Astrocyte (in vitro differentiated cells and primary cell): Measurements from ENCODE around the gene LRRC45. TPM values are rescaled to one million over a fixed set of nuclear protein-coding genes. Genes with fewer than 3 reads are reported as not detected.

ENCODE experiments used
- DNase-seq: peaks from one replicate; pipeline ENCODE4 v3.0.0-alpha.2; 2010; ENCODE audit warnings: low read depth
- FAIRE-seq: peaks from 2 replicates; lab custom pipeline; 2011; peaks lifted over from hg19 to GRCh38; lab: Jason Lieb, UNC
- H2AFZ ChIP-seq: 2 replicates; pipeline ENCODE4 v1.6.0; 2012; ENCODE audit warnings: low read depth, low read length, inconsistent platforms
- H3K27ac ChIP-seq: 2 replicates; pipeline ENCODE4 v1.5.1; 2011; ENCODE audit warnings: low read depth, low read length, inconsistent platforms
- H3K27me3 ChIP-seq: 2 replicates; pipeline ENCODE4 v1.6.0; 2011; ENCODE audit warnings: low read length, inconsistent platforms; ENCODE audit not compliant: insufficient read depth
- H3K36me3 ChIP-seq: 2 replicates; pipeline ENCODE4 v1.5.1; 2011; ENCODE audit warnings: low read length, inconsistent platforms; ENCODE audit not compliant: insufficient read depth
- H3K4me1 ChIP-seq: 2 replicates; pipeline ENCODE4 v1.5.1; 2011; ENCODE audit warnings: low read length, inconsistent platforms; ENCODE audit not compliant: insufficient read depth
- H3K4me2 ChIP-seq: 2 replicates; pipeline ENCODE4 v1.6.0; 2012; ENCODE audit warnings: low read length, inconsistent platforms
- H3K4me3 ChIP-seq: 2 replicates; pipeline ENCODE4 v1.5.1; 2011; ENCODE audit warnings: low read depth, mild to moderate bottlenecking, low read length, inconsistent platforms; ENCODE audit not compliant: insufficient read depth
- H3K79me2 ChIP-seq: 2 replicates; pipeline ENCODE4 v1.6.0; 2012; ENCODE audit warnings: mild to moderate bottlenecking, low read length, inconsistent platforms; ENCODE audit not compliant: insufficient read depth
- H3K9ac ChIP-seq: 2 replicates; pipeline ENCODE4 v1.6.0; 2012; ENCODE audit warnings: mild to moderate bottlenecking, low read length, inconsistent platforms
- H3K9me3 ChIP-seq: 2 replicates; pipeline ENCODE4 v1.5.1; 2012; ENCODE audit warnings: low read depth, mild to moderate bottlenecking, low read length, inconsistent platforms; ENCODE audit not compliant: insufficient read depth
- H4K20me1 ChIP-seq: 2 replicates; pipeline ENCODE4 v1.6.0; 2012; ENCODE audit warnings: low read length, inconsistent platforms; ENCODE audit not compliant: insufficient read depth
- H3K27ac Mint-ChIP-seq: one replicate; pipeline ENCODE4 v1.8.0; 2021; ENCODE audit warnings: mild to moderate bottlenecking, mixed read lengths; ENCODE audit not compliant: unreplicated experiment
- H3K27me3 Mint-ChIP-seq: one replicate; pipeline ENCODE4 v1.8.0; 2021; ENCODE audit warnings: low read depth, mixed read lengths; ENCODE audit not compliant: unreplicated experiment
- H3K36me3 Mint-ChIP-seq: one replicate; pipeline ENCODE4 v1.8.0; 2021; ENCODE audit warnings: low read depth, mixed read lengths; ENCODE audit not compliant: unreplicated experiment
- H3K4me1 Mint-ChIP-seq: one replicate; pipeline ENCODE4 v1.8.0; 2021; ENCODE audit warnings: low read depth, mixed read lengths; ENCODE audit not compliant: unreplicated experiment
- H3K4me3 Mint-ChIP-seq: one replicate; pipeline ENCODE4 v1.8.0; 2021; ENCODE audit warnings: mild to moderate bottlenecking, moderate library complexity, mixed read lengths; ENCODE audit not compliant: unreplicated experiment
- H3K9me3 Mint-ChIP-seq: one replicate; pipeline ENCODE4 v1.8.0; 2021; ENCODE audit warnings: mild to moderate bottlenecking, mixed read lengths; ENCODE audit not compliant: unreplicated experiment
- EZH2 ChIP-seq: IDR thresholded peaks from 2 replicates; pipeline ENCODE4 v1.6.1; 2012; ENCODE audit warnings: mild to moderate bottlenecking, low read length, inconsistent platforms; ENCODE audit not compliant: insufficient read depth
- total RNA-seq: library from RNA; stranded (reverse); gene quantifications from 2 replicates; pipeline ENCODE4 v1.2.1, GENCODE V29; 2021
- TF ChIP-seq, protein P1 (sequence below): IDR thresholded peaks from 2 replicates; pipeline ENCODE4 v1.5.1; 2011; ENCODE audit warnings: low read depth, mild to moderate bottlenecking, inconsistent platforms, low read length, moderate library complexity; ENCODE audit not compliant: insufficient read depth

Gene LRRC45
- total RNA-seq, 1 donor from 2014 or later: 6.6 TPM

DNA sequence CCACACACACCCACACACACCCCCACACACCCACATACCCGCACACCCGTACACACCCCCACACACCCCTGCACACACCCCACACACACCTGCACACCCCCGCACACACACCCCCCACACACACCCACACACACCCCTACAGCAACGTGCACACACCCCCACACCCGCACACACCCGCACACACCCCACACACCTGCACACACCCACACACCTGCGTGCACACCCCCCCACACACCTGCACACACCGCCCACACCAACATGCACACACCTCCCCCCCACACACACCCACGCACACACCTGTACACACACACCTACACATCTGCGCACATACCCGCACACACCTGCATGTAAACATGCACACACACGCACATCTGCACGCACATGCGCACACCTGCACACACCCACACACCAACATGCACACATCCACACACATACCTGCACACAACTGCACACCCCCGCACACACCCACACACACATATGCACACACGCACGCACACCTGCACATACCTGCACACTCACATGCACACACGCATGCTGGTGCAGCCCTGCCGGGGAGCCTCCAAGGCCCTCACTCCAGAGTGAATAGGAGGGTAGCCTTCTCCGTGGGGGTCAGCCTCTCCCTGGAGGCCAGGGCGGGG is 38.2 kb upstream of the LRRC45 start:
- peaks cover 5% of the 10 kb centered on the region for H3K4me1 Mint-ChIP-seq
- H3K27ac ChIP-seq: no peak overlapping the region
- H3K9me3 Mint-ChIP-seq: no peaks in the 10 kb centered on the region
- no peak overlapping the region for H3K4me2 ChIP-seq
- peaks cover 18% of the 10 kb centered on the region for H3K36me3 Mint-ChIP-seq
- no peaks in the 10 kb centered on the region for H3K9me3 ChIP-seq
- H3K36me3 ChIP-seq: peaks cover 14% of the 10 kb centered on the region
- no peak overlapping the region for H3K4me3 ChIP-seq
- no peak overlapping the region for H3K4me3 Mint-ChIP-seq
- no peak overlapping the region for H2AFZ ChIP-seq
- H3K79me2 ChIP-seq: no peaks in the 10 kb centered on the region
- H4K20me1 ChIP-seq: peaks cover 24% of the 10 kb centered on the region
- H3K4me1 ChIP-seq: no peaks in the 10 kb centered on the region
- no peak overlapping the region for H3K9ac ChIP-seq
- DNase-seq (no peak), FAIRE-seq (no peak)
- no peak overlapping the region for H3K27ac Mint-ChIP-seq
- H3K27me3 Mint-ChIP-seq: no peaks in the 10 kb centered on the region
- TF ChIP-seq EZH2: no peak
- TF ChIP-seq, protein P1, sequence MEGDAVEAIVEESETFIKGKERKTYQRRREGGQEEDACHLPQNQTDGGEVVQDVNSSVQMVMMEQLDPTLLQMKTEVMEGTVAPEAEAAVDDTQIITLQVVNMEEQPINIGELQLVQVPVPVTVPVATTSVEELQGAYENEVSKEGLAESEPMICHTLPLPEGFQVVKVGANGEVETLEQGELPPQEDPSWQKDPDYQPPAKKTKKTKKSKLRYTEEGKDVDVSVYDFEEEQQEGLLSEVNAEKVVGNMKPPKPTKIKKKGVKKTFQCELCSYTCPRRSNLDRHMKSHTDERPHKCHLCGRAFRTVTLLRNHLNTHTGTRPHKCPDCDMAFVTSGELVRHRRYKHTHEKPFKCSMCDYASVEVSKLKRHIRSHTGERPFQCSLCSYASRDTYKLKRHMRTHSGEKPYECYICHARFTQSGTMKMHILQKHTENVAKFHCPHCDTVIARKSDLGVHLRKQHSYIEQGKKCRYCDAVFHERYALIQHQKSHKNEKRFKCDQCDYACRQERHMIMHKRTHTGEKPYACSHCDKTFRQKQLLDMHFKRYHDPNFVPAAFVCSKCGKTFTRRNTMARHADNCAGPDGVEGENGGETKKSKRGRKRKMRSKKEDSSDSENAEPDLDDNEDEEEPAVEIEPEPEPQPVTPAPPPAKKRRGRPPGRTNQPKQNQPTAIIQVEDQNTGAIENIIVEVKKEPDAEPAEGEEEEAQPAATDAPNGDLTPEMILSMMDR: no peak
- no peaks in the 10 kb centered on the region for H3K27me3 ChIP-seq

DNA sequence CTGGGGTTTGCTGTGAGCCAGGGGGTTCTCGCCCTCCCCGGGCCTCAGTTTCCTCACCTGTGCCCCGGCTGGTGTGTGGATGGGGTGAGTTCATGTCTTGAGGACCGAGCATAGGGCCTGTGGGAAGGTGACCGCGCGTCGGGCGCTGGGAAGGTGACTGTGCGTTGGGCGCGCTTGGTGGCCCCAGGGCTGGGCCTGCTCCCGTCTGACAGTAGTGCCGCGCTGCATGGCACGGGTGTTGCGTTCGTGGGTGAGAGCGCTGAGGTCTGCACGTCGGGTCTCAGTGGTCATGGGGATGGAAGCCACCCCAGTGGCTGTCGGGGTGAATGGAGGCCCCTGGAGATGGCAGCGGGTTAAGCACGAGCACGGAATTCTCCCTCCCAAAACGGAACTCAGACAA is 36.5 kb upstream of the LRRC45 start:
- H3K9me3 ChIP-seq: no peaks in the 10 kb centered on the region
- peaks cover 10% of the 10 kb centered on the region for H3K36me3 ChIP-seq
- H3K27me3 ChIP-seq: no peaks in the 10 kb centered on the region
- H3K27ac ChIP-seq: no peak overlapping the region
- no peak for TF ChIP-seq EZH2
- TF ChIP-seq, protein P1: no peak
- no peak overlapping the region for H3K9ac ChIP-seq
- H3K27me3 Mint-ChIP-seq: no peaks in the 10 kb centered on the region
- H3K36me3 Mint-ChIP-seq: peaks cover 19% of the 10 kb centered on the region
- H3K9me3 Mint-ChIP-seq: peaks cover 5% of the 10 kb centered on the region
- H3K4me2 ChIP-seq: no peak overlapping the region
- no peaks in the 10 kb centered on the region for H3K79me2 ChIP-seq
- H2AFZ ChIP-seq: no peak overlapping the region
- peaks cover 35% of the 10 kb centered on the region for H4K20me1 ChIP-seq
- no peak overlapping the region for H3K4me3 Mint-ChIP-seq
- H3K27ac Mint-ChIP-seq: no peak overlapping the region
- FAIRE-seq: no peak
- H3K4me1 Mint-ChIP-seq: no peaks in the 10 kb centered on the region
- no peak overlapping the region for H3K4me3 ChIP-seq
- DNase-seq: no peak
- peaks cover 3% of the 10 kb centered on the region for H3K4me1 ChIP-seq

DNA sequence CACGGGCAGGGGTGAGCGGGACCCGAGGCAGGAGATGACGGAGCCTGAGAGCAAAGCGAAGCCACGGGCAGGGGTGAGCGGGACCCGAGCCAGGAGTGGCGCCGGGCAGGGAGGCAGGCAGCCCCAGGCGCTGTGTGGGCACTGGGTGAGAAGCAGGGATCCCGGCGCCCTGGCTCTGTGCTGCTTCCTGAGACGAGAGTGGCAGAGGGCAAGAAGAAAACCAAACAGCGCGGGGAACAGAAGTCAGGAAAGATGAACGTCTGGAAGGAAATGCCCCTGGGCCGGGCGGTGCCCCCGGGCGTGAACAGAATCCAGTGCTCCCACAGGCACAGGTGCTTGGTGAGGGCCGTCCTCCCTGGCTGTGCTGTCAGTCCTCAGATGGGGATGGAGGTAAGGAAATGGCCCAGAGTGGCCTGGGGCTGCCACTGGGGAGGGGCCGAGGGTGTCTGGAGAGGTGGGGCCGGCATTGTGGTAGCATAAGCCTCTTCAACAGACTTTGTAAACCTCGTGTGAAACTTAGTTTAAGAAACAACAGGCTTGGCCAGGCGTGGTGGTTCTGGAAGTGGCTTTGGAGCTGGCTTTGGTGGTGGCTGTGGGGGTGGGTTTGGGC is 35.8 kb upstream of the LRRC45 start:
- H3K36me3 Mint-ChIP-seq: peaks cover 19% of the 10 kb centered on the region
- no peak overlapping the region for H3K27ac Mint-ChIP-seq
- Histone ChIP-seq H3K27ac (no peak overlapping the region), H3K4me1 (peaks cover 10% of the 10 kb centered on the region), H2AFZ (no peak overlapping the region), H3K36me3 (peaks cover 10% of the 10 kb centered on the region), H3K9ac (no peak overlapping the region), H3K79me2 (peaks cover 1% of the 10 kb centered on the region), H3K9me3 (no peaks in the 10 kb centered on the region), H3K4me3 (no peak overlapping the region), H3K27me3 (no peaks in the 10 kb centered on the region), H3K4me2 (no peak overlapping the region), H4K20me1 (peaks cover 41% of the 10 kb centered on the region)
- peaks cover 5% of the 10 kb centered on the region for H3K9me3 Mint-ChIP-seq
- FAIRE-seq (no peak), DNase-seq (no peak)
- no peak for TF ChIP-seq EZH2
- TF ChIP-seq, protein P1: no peak
- H3K4me1 Mint-ChIP-seq: no peaks in the 10 kb centered on the region
- H3K27me3 Mint-ChIP-seq: no peaks in the 10 kb centered on the region
- H3K4me3 Mint-ChIP-seq: no peak overlapping the region
